ENCODE data around the gene TCF7.

Gene TCF7

GRCh38 chr5:134178096-134178419 lies 63.6 kb downstream of the TCF7 start:
- peak; percentile 32 for DNase-seq (ENCODE audit: low spot score)

- DNase-seq (ENCODE audit: low spot score), result no peak
Measured at GRCh38 chr5:134183481-134183880, 69.0 kb downstream of the TCF7 start.

- DNase-seq (ENCODE audit: low spot score), result peak; percentile 86
Measured at GRCh38 chr5:134184155-134185135, 70.0 kb downstream of the TCF7 start.

- peak; percentile 44 for DNase-seq (ENCODE audit: low spot score)
Measured at GRCh38 chr5:134188092-134188491, 73.6 kb downstream of the TCF7 start.

- DNase-seq (ENCODE audit: low spot score), result no peak
Measured at GRCh38 chr5:134189031-134189430, 74.5 kb downstream of the TCF7 start.

GRCh38 chr5:134195666-134196065 lies 81.2 kb downstream of the TCF7 start:
- no peak for DNase-seq (ENCODE audit: low spot score)

Data from NAMALWA (cell line).